K562 (cell line): ENCODE results near the gene NPR1. TPM values are rescaled to one million over a fixed set of nuclear protein-coding genes. Genes with fewer than 3 reads are reported as not detected.
A peak's percentile ranks its signal among the peaks of the same experiment; 100 is the strongest.

Experiments
- ATAC-seq: fragments of 200-7000 bp; cut with Tn5 transposase; 3 replicates; pipeline ENCODE4 v1.9.1; 2020; ENCODE audit warnings: moderate library complexity
- BruUV-seq: library from RNA; stranded (reverse); fragments of 400-500 nt; replicated peaks from 2 replicates; lab custom pipeline; 2021; lab: Mats Ljungman, UMichigan
- CTCF ChIA-PET: fragments of 300-600 bp; formaldehyde crosslinking; extraction: SDS; loops from one replicate; lab custom pipeline; 2021; ENCODE audit warnings: low intra/inter-chr PET ratio; lab: Yijun Ruan, JAX
- POLR2A ChIA-PET: fragments of 300-600, 350-650 bp; sonication (Branson Sonifier 250); formaldehyde crosslinking; extraction: SDS; loops from one replicate; lab custom pipeline; 2021; ENCODE audit warnings: antibody characterized with exemption, inconsistent platforms; lab: Yijun Ruan, JAX
- DNase-seq, 4 experiments: peaks; one replicate each; pipeline versions ENCODE4 v3.0.0 to v3.0.0-alpha.2; 2011 to 2018; ENCODE audit warnings: low spot score in 3 of 4, mixed read lengths in 3 of 4; ENCODE audit errors: extremely low read depth in 1 of 4
- FAIRE-seq: peaks from 2 replicates; lab custom pipeline; 2011; peaks lifted over from hg19 to GRCh38; lab: Jason Lieb, UNC
- H2AFZ ChIP-seq: 2 replicates; pipeline ENCODE4 v1.6.0; 2011; ENCODE audit warnings: low read depth, low read length, control low read depth, inconsistent platforms
- H3K27ac ChIP-seq: fragments of 200-600 bp; 3 replicates; pipeline ENCODE4 v1.8.0; 2011; ENCODE audit warnings: low read depth, mild to moderate bottlenecking, control low read depth, inconsistent platforms, low read length, moderate library complexity, mixed read lengths; ENCODE audit errors: extremely low read depth
- H3K27me3 ChIP-seq, 2 experiments: fragments of 300-600 bp in 1 of 2; 2 replicates in 1 of 2; 3 replicates in 1 of 2; pipeline versions ENCODE4 v1.6.0 to v1.8.0; 2011; ENCODE audit warnings: inconsistent platforms in 2 of 2, low read length in 2 of 2, mild to moderate bottlenecking in 1 of 2, mixed read lengths in 1 of 2, moderate library complexity in 1 of 2; ENCODE audit not compliant: control insufficient read depth in 2 of 2, insufficient read depth in 2 of 2
- H3K36me3 ChIP-seq: fragments of 300-600 bp; 3 replicates; pipeline ENCODE4 v1.8.0; 2011; ENCODE audit warnings: mild to moderate bottlenecking, low read length, inconsistent platforms; ENCODE audit not compliant: control insufficient read depth, insufficient read depth
- H3K4me1 ChIP-seq, 2 experiments: fragments of 200-600 bp in 1 of 2; replicated peaks in 1 of 2; 2 replicates in 1 of 2; 3 replicates in 1 of 2; pipeline versions ENCODE4 v1.5.1 to v1.8.0; 2011; ENCODE audit warnings: inconsistent platforms in 2 of 2, low read length in 2 of 2, mild to moderate bottlenecking in 1 of 2, mixed read lengths in 1 of 2, moderate library complexity in 1 of 2; ENCODE audit not compliant: control insufficient read depth in 2 of 2, insufficient read depth in 2 of 2
- H3K4me2 ChIP-seq: 2 replicates; pipeline ENCODE4 v1.6.1; 2011; ENCODE audit warnings: low read length, control low read depth, inconsistent platforms, mixed read lengths; ENCODE audit not compliant: insufficient read depth
- H3K4me3 ChIP-seq: fragments of 200-600 bp; sonication (generic), shearing (Covaris generic); 2 replicates; pipeline ENCODE4 v1.5.1; 2016; ENCODE audit warnings: control low read depth, inconsistent platforms
- H3K79me2 ChIP-seq: fragments of 200-600 bp; 3 replicates; pipeline ENCODE4 v1.8.0; 2011; ENCODE audit warnings: low read length, inconsistent platforms; ENCODE audit not compliant: control insufficient read depth, insufficient read depth
- H3K9ac ChIP-seq, 2 experiments: 2 replicates each; pipeline versions ENCODE4 v1.6.0 to v1.6.1; 2011; ENCODE audit warnings: low read depth in 2 of 2, low read length in 2 of 2, control low read depth in 1 of 2, inconsistent platforms in 1 of 2, mild to moderate bottlenecking in 1 of 2, mixed read lengths in 1 of 2; ENCODE audit not compliant: insufficient read depth in 1 of 2
- H3K9me1 ChIP-seq: one replicate; pipeline ENCODE4 v1.6.0; 2011; ENCODE audit warnings: inconsistent platforms, mild to moderate bottlenecking, low read length, moderate library complexity; ENCODE audit not compliant: control insufficient read depth, insufficient read depth
- H3K9me3 ChIP-seq: replicated peaks from 2 replicates; pipeline ENCODE4 v1.5.1; 2011; ENCODE audit warnings: low read depth, low read length, inconsistent platforms; ENCODE audit not compliant: control insufficient read depth, insufficient read depth
- H4K20me1 ChIP-seq: replicated peaks from 2 replicates; pipeline ENCODE4 v1.6.1; 2011; ENCODE audit warnings: low read length, inconsistent platforms, mixed read lengths; ENCODE audit not compliant: control insufficient read depth, insufficient read depth
- ARHGAP35 ChIP-seq: fragments of 450-650 bp; IDR thresholded peaks from 2 replicates; pipeline ENCODE4 v1.6.1; 2018; ENCODE audit not compliant: partially characterized antibody
- ATF1 ChIP-seq, 2 experiments: fragments of 450-650 bp in 1 of 2; IDR thresholded peaks; 2 replicates each; pipeline ENCODE4 v1.6.1; 2016; ENCODE audit warnings: missing compliant biosample characterization in 1 of 2, missing genetic modification characterization in 1 of 2
- E2F6 ChIP-seq, 2 experiments: IDR thresholded peaks; 2 replicates each; pipeline ENCODE4 v1.6.1; 2011; ENCODE audit warnings: borderline replicate concordance in 1 of 2, control low read depth in 1 of 2, low read depth in 1 of 2, low read length in 1 of 2, mild to moderate bottlenecking in 1 of 2, mixed read lengths in 1 of 2, moderate library complexity in 1 of 2; ENCODE audit not compliant: insufficient read depth in 1 of 2, insufficient read length in 1 of 2, poor library complexity in 1 of 2, severe bottlenecking in 1 of 2; ENCODE audit errors: extremely low read depth in 1 of 2
- EGR1 ChIP-seq: fragments of 450-650 bp; conservative IDR thresholded peaks from 2 replicates; pipeline ENCODE4 v1.6.1; 2017; ENCODE audit warnings: mild to moderate bottlenecking
- HDAC8 ChIP-seq: fragments of 450-650 bp; IDR thresholded peaks from 2 replicates; pipeline ENCODE4 v1.6.1; 2016; ENCODE audit warnings: mild to moderate bottlenecking, missing genetic modification characterization, moderate library complexity, missing compliant biosample characterization
- NRF1 ChIP-seq, 2 experiments: fragments of 450-650 bp; IDR thresholded peaks in 1 of 2; conservative IDR thresholded peaks in 1 of 2; 2 replicates each; pipeline ENCODE4 v1.6.1; 2014; ENCODE audit warnings: mild to moderate bottlenecking in 2 of 2
- POLR2G ChIP-seq: fragments of 200-400 bp; formaldehyde crosslinking; IDR thresholded peaks from 2 replicates; pipeline ENCODE4 v1.6.1; 2017; ENCODE audit warnings: low read depth, mild to moderate bottlenecking, antibody characterized with exemption, low read length, moderate library complexity
- TBP ChIP-seq: optimal IDR thresholded peaks from 2 replicates; pipeline ENCODE3; 2011; ENCODE audit warnings: low read depth, low read length, improper control_type of control experiment
- TCF15 ChIP-seq: fragments of 250-450 bp; sonication (Bioruptor Pico); IDR thresholded peaks from 2 replicates; pipeline ENCODE4 v1.8.0; 2022; ENCODE audit warnings: moderate library complexity, mild to moderate bottlenecking, inconsistent platforms
- UBTF ChIP-seq, 2 experiments: IDR thresholded peaks; 2 replicates each; pipeline ENCODE4 v1.6.1; 2012; ENCODE audit warnings: improper control_type of control experiment in 2 of 2, low read depth in 2 of 2, low read length in 2 of 2, borderline replicate concordance in 1 of 2
- USF1 ChIP-seq: sonication (generic); formaldehyde crosslinking; IDR thresholded peaks from 2 replicates; pipeline ENCODE4 v1.9.0; 2022; ENCODE audit warnings: mild to moderate bottlenecking, missing genetic modification reagents
- VEZF1 ChIP-seq: fragments of 200-800 bp; sonication (Bioruptor generic); IDR thresholded peaks from 2 replicates; pipeline ENCODE4 v1.6.1; 2017; ENCODE audit warnings: missing genetic modification characterization, missing compliant biosample characterization
- WGBS: fragments of 100-300 bp; shearing (Covaris generic); methylation state at CpG from one replicate; pipeline ENCODE4 v1.1.6; 2016; ENCODE audit warnings: low coverage, mixed read lengths; ENCODE audit not compliant: insufficient coverage; ENCODE audit errors: missing lambda C conversion rate; 5-methylcytosine and 5-hydroxymethylcytosine counted together
- in situ Hi-C: fragments of 300-500 bp; cut with MboI; formaldehyde crosslinking; loops from 4 replicates; pipeline ENCODE4 v1.15.0; 2018; ENCODE audit warnings: inconsistent platforms, mixed read lengths
- intact Hi-C: fragments of 100-400 bp; cut with micrococcal nuclease; formaldehyde crosslinking; loops from 2 replicates; pipeline ENCODE4 v1.14.2; 2022
- polyA plus RNA-seq, 8 experiments: library from polyadenylated mRNA; depleted of rRNA in 4 of 8; stranded (reverse) in 5 of 8; unstranded in 3 of 8; fragments of >200 nt; fragmentation: Nextera tagmentation in 2 of 8; fragmentation: Illumina TruSeq in 1 of 8; extraction: Ambion mirVana in 2 of 8; extraction: Trizol in 1 of 8; gene quantifications; 2 replicates each; pipeline versions ENCODE4 v1.2.1 to v1.2.3, GENCODE V29; 2011 to 2014; ENCODE audit warnings: inconsistent platforms in 1 of 8, missing spikeins in 1 of 8
- total RNA-seq, 7 experiments: library from RNA; depleted of rRNA in 6 of 7; stranded (reverse); fragments of >200 nt in 6 of 7; fragmentation: Illumina TruSeq in 2 of 7; extraction: Trizol in 2 of 7; gene quantifications; 2 replicates each; pipeline versions ENCODE4 v1.2.1 to v1.2.3, GENCODE V29; 2011 to 2021; ENCODE audit warnings: low replicate concordance in 1 of 7

Gene NPR1
- total and polyA plus RNA-seq, 9 of the 15 experiments (the other 6 are each of a cell fraction or from before 2014, with no cell fraction given), result 0.05 to 0.16 (median 0.06) TPM; not detected in 6

- no peaks in the 10 kb centered on the region for H3K79me2 ChIP-seq
- H3K9me1 ChIP-seq, result peaks cover 6% of the 10 kb centered on the region
- peak overlapping the region; percentile 87 for H3K27ac ChIP-seq
- no TSS peak for BruUV-seq
- peak; percentile 78 for FAIRE-seq
- in situ Hi-C loops, result loop anchor here (5.0 kb wide), 1 partner anchor 49 kb away; no protein-coding TSS in a partner anchor
- H3K4me1 ChIP-seq, result peaks cover 19 to 28% of the 10 kb centered on the region in 2 experiments
- no peak overlapping the region for H3K4me3 ChIP-seq
- no peaks in the 10 kb centered on the region for H4K20me1 ChIP-seq
- no peaks in the 10 kb centered on the region for H3K9me3 ChIP-seq
- intact Hi-C loops, result no loop called here
- H3K36me3 ChIP-seq, result no peaks in the 10 kb centered on the region
- DNase-seq, result peak; percentile 50 to 77 (median 64)
- peak overlapping the region; percentile 61 to 65 for H3K9ac ChIP-seq
- H3K4me2 ChIP-seq, result peak overlapping the region; percentile 70
- peak; percentile 88 for ATAC-seq
- POLR2A ChIA-PET, result interaction anchor here (0.6 to 2.6 kb wide), 8 partner anchors 10 to 292 kb away, joined by 3 to 12 read pairs (median 4); partner anchors contain the start of genes INTS3 and RPS27
- peak overlapping the region; percentile 99 for H2AFZ ChIP-seq
- CTCF ChIA-PET, result no interaction called here
- no peaks in the 10 kb centered on the region for H3K27me3 ChIP-seq
- WGBS, result 28% methylated on average over 28 of the region's 29 CpGs
- TF ChIP-seq HDAC8 (tag), result peak; percentile 55; the same call in 1 of the 2 replicates
- TF ChIP-seq E2F6 (IDR thresholded peaks at IDR 0.05; ENCODE audit: borderline replicate concordance in 1 of 2, extremely low read depth in 1 of 2, insufficient read depth in 1 of 2, insufficient read length in 1 of 2, low read depth in 1 of 2, low read length in 1 of 2, poor library complexity in 1 of 2, severe bottlenecking in 1 of 2), result peak in 1 of 2 experiments; percentile 4
- TF ChIP-seq UBTF (IDR thresholded peaks at IDR 0.05; ENCODE audit: borderline replicate concordance in 1 of 2, low read depth in 2 of 2, low read length in 2 of 2), result peak in 1 of 2 experiments; percentile 67; a peak in 1 of 4 replicates
- TF ChIP-seq EGR1, result peak; percentile 77
- TF ChIP-seq ATF1 (CRISPR knock-in tag; IDR thresholded peaks at IDR 0.05), result no peak
- peak; percentile 53 for TF ChIP-seq ATF1 (tag; IDR thresholded peaks at IDR 0.05)
- no peak for TF ChIP-seq TCF15 (CRISPR knock-in tag)
- peak; percentile 50 to 58 for TF ChIP-seq NRF1 (conservative IDR thresholded peaks at IDR 0.05 in 1 of 2, IDR thresholded peaks at IDR 0.05 in 1 of 2)
- TF ChIP-seq POLR2G, result 0 out of 2 replicates have a peak, but pooled peaks have one; percentile 21
- no peak for TF ChIP-seq USF1
- peak; percentile 24 for TF ChIP-seq TBP
- TF ChIP-seq ARHGAP35, result no peak
- peak; percentile 75 for TF ChIP-seq VEZF1 (CRISPR knock-in tag)
These were observed 19.8 kb downstream of the NPR1 start for GRCh38 chr1:153698020-153698922.
